ENCODE measurements around the gene NECAB3.

Gene NECAB3

GRCh38 chr20:33664085-33664761 lies 10.0 kb downstream of the NECAB3 start:
- no peak for DNase-seq (ENCODE audit: low spot score)

GRCh38 chr20:33663161-33664084 lies 10.8 kb downstream of the NECAB3 start:
- DNase-seq (ENCODE audit: low spot score) = peak; percentile 81

GRCh38 chr20:33662172-33662571 lies 12.1 kb downstream of the NECAB3 start, which contains the start of gene C20orf144:
C20orf144 (plus strand) TSS chr20:33662327; CDS start chr20:33662346, 19 bp downstream.
- DNase-seq (ENCODE audit: low spot score) = no peak

GRCh38 chr20:33660685-33661058 lies 13.6 kb downstream of the NECAB3 start:
- no peak for DNase-seq (ENCODE audit: low spot score)

- DNase-seq (ENCODE audit: low spot score) = no peak
Observed at GRCh38 chr20:33660035-33660684, 14.1 kb downstream of the NECAB3 start.

- DNase-seq (ENCODE audit: low spot score) = no peak
Observed at GRCh38 chr20:33659341-33660034, 14.7 kb downstream of the NECAB3 start.

GRCh38 chr20:33658929-33659328 lies 15.3 kb downstream of the NECAB3 start:
- DNase-seq (ENCODE audit: low spot score) = no peak

GRCh38 chr20:33658510-33658909 lies 15.7 kb downstream of the NECAB3 start:
- DNase-seq (ENCODE audit: low spot score) = no peak

GRCh38 chr20:33657704-33658095 lies 16.5 kb downstream of the NECAB3 start:
- DNase-seq (ENCODE audit: low spot score) = no peak

- DNase-seq (ENCODE audit: low spot score) = no peak
Observed at GRCh38 chr20:33656783-33657703, 17.2 kb downstream of the NECAB3 start.

GRCh38 chr20:33656010-33656782 lies 18.0 kb downstream of the NECAB3 start:
- DNase-seq (ENCODE audit: low spot score) = no peak

GRCh38 chr20:33655164-33655563 lies 19.1 kb downstream of the NECAB3 start:
- DNase-seq (ENCODE audit: low spot score) = no peak

- DNase-seq (ENCODE audit: low spot score) = no peak
Observed at GRCh38 chr20:33654680-33655161, 19.5 kb downstream of the NECAB3 start.

- DNase-seq (ENCODE audit: low spot score) = no peak
Observed at GRCh38 chr20:33653900-33654596, 20.2 kb downstream of the NECAB3 start.

GRCh38 chr20:33653218-33653899 lies 20.9 kb downstream of the NECAB3 start:
- peak; percentile 40 for DNase-seq (ENCODE audit: low spot score)

GRCh38 chr20:33651562-33652048 lies 22.6 kb downstream of the NECAB3 start:
- no peak for DNase-seq (ENCODE audit: low spot score)

GRCh38 chr20:33650753-33651561 lies 23.3 kb downstream of the NECAB3 start:
- no peak for DNase-seq (ENCODE audit: low spot score)
